ENCODE data around the gene EHMT2. TPM values are rescaled to one million over a fixed set of nuclear protein-coding genes. Genes with fewer than 3 reads are reported as not detected.

EHMT2 gene
- total RNA-seq, 1 experiment from 2014 or later: 65.7 TPM

DNA sequence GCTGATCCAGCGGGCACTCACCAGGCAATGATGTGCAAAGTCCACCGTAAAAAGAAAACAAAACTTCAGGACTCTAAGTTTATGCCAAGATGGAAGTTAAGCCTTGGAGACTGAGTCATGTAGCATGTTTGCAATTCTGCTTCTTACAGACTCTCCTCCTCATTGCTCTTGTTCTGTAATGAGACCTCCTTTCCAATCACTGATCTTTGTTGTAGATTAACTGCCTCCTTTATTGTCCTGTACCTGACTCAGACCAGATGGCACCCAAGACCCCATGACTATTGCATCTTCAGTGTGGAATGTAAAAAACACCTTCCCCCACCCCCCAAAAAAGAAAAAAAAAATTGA lies 46.0 kb downstream of the EHMT2 start:
- ChIA-PET CTCF (no interaction called here), POLR2A (interaction anchor here (0.7 kb wide), 1 partner anchor 131 kb away, joined by 5 read pairs; no protein-coding TSS in a partner anchor)
- Mint-ChIP-seq H3K36me3 (ENCODE audit: insufficient read depth, unreplicated experiment) (peaks cover 16% of the 10 kb centered on the region), H3K4me3 (ENCODE audit: unreplicated experiment) (no peak overlapping the region), H3K27me3 (ENCODE audit: insufficient read depth, unreplicated experiment) (no peaks in the 10 kb centered on the region), H3K27ac (ENCODE audit: unreplicated experiment) (peak overlapping the region; percentile 59), H3K9me3 (ENCODE audit: unreplicated experiment) (no peaks in the 10 kb centered on the region), H3K4me1 (ENCODE audit: low read depth, unreplicated experiment) (peaks cover 16% of the 10 kb centered on the region)
- no peak for DNase-seq
- H3K9me3 ChIP-seq: no peaks in the 10 kb centered on the region
- no peaks in the 10 kb centered on the region for H3K36me3 ChIP-seq (ENCODE audit: control insufficient read depth, insufficient read depth, low read length)
- peaks cover 28% of the 10 kb centered on the region for H3K4me1 ChIP-seq
- TF ChIP-seq, protein P1, sequence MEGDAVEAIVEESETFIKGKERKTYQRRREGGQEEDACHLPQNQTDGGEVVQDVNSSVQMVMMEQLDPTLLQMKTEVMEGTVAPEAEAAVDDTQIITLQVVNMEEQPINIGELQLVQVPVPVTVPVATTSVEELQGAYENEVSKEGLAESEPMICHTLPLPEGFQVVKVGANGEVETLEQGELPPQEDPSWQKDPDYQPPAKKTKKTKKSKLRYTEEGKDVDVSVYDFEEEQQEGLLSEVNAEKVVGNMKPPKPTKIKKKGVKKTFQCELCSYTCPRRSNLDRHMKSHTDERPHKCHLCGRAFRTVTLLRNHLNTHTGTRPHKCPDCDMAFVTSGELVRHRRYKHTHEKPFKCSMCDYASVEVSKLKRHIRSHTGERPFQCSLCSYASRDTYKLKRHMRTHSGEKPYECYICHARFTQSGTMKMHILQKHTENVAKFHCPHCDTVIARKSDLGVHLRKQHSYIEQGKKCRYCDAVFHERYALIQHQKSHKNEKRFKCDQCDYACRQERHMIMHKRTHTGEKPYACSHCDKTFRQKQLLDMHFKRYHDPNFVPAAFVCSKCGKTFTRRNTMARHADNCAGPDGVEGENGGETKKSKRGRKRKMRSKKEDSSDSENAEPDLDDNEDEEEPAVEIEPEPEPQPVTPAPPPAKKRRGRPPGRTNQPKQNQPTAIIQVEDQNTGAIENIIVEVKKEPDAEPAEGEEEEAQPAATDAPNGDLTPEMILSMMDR (IDR thresholded peaks at IDR 0.05; ENCODE audit: insufficient read depth in 1 of 2, low read depth in 1 of 2, low read length in 1 of 2, severe bottlenecking in 1 of 2, unreplicated experiment in 1 of 2): no peak
- intact Hi-C loops (cut with micrococcal nuclease; ENCODE audit: unreplicated experiment): no loop called here
- H3K27me3 ChIP-seq (replicated peaks; ENCODE audit: control insufficient read depth, insufficient read depth, low read length): no peaks in the 10 kb centered on the region
- H3K4me3 ChIP-seq (ENCODE audit: low read depth, low read length): no peak overlapping the region
- BruUV-seq (replicated peaks): TSS peak; percentile 16

DNA sequence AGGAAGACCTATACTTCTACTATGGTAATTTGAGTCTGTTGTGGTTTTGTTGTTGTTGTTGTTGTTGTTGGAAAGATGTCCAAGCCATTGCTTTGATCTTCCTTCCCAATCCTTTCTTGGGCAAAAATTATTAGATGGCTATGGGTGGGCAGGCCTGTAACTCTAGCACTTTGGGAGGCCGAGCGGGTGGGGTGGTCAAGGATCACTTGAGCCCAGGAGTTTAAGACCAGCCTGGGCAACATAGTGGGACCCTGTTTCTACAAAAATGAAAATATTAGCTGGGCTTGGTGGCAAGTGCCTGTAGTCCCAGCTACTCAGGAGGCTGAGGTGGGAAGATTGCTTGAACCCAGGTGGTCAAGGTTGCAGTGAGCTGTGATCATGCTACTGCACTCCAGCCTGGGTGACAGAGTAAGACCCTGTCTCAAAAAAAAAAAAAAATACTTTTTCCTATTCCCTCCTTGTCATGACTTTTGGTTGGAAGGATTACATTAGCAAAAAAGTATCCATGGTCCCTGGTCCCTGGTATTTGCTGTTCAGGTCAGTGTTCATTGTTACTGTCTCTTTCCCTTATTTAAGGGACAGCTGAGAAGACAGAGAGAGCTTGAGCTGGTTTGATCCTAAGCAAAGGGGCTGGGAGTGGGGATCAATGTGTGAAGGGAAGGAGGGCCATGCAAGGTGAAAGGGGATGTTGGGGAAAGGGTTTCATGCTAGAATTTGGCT lies 46.6 kb downstream of the EHMT2 start:
- Histone ChIP-seq H3K27me3 (replicated peaks; ENCODE audit: control insufficient read depth, insufficient read depth, low read length) (no peaks in the 10 kb centered on the region), H3K4me3 (ENCODE audit: low read depth, low read length) (no peak overlapping the region), H3K36me3 (ENCODE audit: control insufficient read depth, insufficient read depth, low read length) (no peaks in the 10 kb centered on the region), H3K9me3 (no peaks in the 10 kb centered on the region), H3K4me1 (peaks cover 31% of the 10 kb centered on the region)
- POLR2A ChIA-PET: interaction anchor here (0.6 to 0.7 kb wide), 2 partner anchors 12 to 131 kb away, joined by 4 to 5 read pairs; partner anchors contain the start of gene NEU1
- Mint-ChIP-seq H3K4me3 (ENCODE audit: unreplicated experiment) (no peak overlapping the region), H3K27ac (ENCODE audit: unreplicated experiment) (peak overlapping the region; percentile 59), H3K4me1 (ENCODE audit: low read depth, unreplicated experiment) (peaks cover 18% of the 10 kb centered on the region), H3K36me3 (ENCODE audit: insufficient read depth, unreplicated experiment) (peaks cover 14% of the 10 kb centered on the region), H3K9me3 (ENCODE audit: unreplicated experiment) (no peaks in the 10 kb centered on the region), H3K27me3 (ENCODE audit: insufficient read depth, unreplicated experiment) (no peaks in the 10 kb centered on the region)
- intact Hi-C loops (cut with micrococcal nuclease; ENCODE audit: unreplicated experiment): no loop called here
- BruUV-seq (replicated peaks): no TSS peak
- no peak for DNase-seq
- TF ChIP-seq, protein P1 (IDR thresholded peaks at IDR 0.05; ENCODE audit: insufficient read depth in 1 of 2, low read depth in 1 of 2, low read length in 1 of 2, severe bottlenecking in 1 of 2, unreplicated experiment in 1 of 2): no peak
- CTCF ChIA-PET: no interaction called here

GRCh38 chr6:31847276-31847978 lies 50.1 kb downstream of the EHMT2 start:
- Histone ChIP-seq H3K4me3 (ENCODE audit: low read depth, low read length) (no peak overlapping the region), H3K36me3 (ENCODE audit: control insufficient read depth, insufficient read depth, low read length) (no peaks in the 10 kb centered on the region), H3K9me3 (no peaks in the 10 kb centered on the region), H3K27me3 (replicated peaks; ENCODE audit: control insufficient read depth, insufficient read depth, low read length) (no peaks in the 10 kb centered on the region), H3K4me1 (peaks cover 39% of the 10 kb centered on the region)
- H3K36me3 Mint-ChIP-seq (ENCODE audit: insufficient read depth, unreplicated experiment): peaks cover 23% of the 10 kb centered on the region
- DNase-seq: peak; percentile 75 to 79
- BruUV-seq (replicated peaks): no TSS peak
- no peaks in the 10 kb centered on the region for H3K9me3 Mint-ChIP-seq (ENCODE audit: unreplicated experiment)
- CTCF ChIA-PET: interaction anchor here (0.6 kb wide), 2 partner anchors 76 to 80 kb away, joined by 4 to 6 read pairs; no protein-coding TSS in a partner anchor
- H3K27me3 Mint-ChIP-seq (ENCODE audit: insufficient read depth, unreplicated experiment): no peaks in the 10 kb centered on the region
- TF ChIP-seq, protein P1 (IDR thresholded peaks at IDR 0.05; ENCODE audit: insufficient read depth in 1 of 2, low read depth in 1 of 2, low read length in 1 of 2, severe bottlenecking in 1 of 2, unreplicated experiment in 1 of 2): no peak
- POLR2A ChIA-PET: interaction anchor here (0.7 to 2.0 kb wide), 4 partner anchors 15 to 33 kb away, joined by 3 to 11 read pairs (median 4); partner anchors contain the start of genes HSPA1B and NEU1
- H3K4me1 Mint-ChIP-seq (ENCODE audit: low read depth, unreplicated experiment): peaks cover 26% of the 10 kb centered on the region
- H3K27ac Mint-ChIP-seq (ENCODE audit: unreplicated experiment): no peak overlapping the region
- H3K4me3 Mint-ChIP-seq (ENCODE audit: unreplicated experiment): no peak overlapping the region
- intact Hi-C loops (cut with micrococcal nuclease; ENCODE audit: unreplicated experiment): loop anchor here (1.0 kb wide), 1 partner anchor 16 kb away; no protein-coding TSS in a partner anchor

All from Caco-2 (cell line).